Spleen (tissue), 7 donors: ENCODE results near the gene POFUT1.

Experiments
- POLR2A ChIP-seq, 3 donors: fragments of 450-650 bp; IDR thresholded peaks; one replicate each; pipeline ENCODE4 v1.5.1; 2017; ENCODE audit warnings: antibody characterized with exemption in 3 of 3, mild to moderate bottlenecking in 1 of 3
- TF ChIP-seq, protein P1 (sequence below), 11 experiments: fragments of 200-600 bp in 7 of 11; fragments of 450-650 bp in 4 of 11; sonication (generic) in 4 of 11; IDR thresholded peaks in 8 of 11; conservative IDR thresholded peaks in 3 of 11; 1 replicate in 7 of 11; 2 replicates in 4 of 11; pipeline versions ENCODE4 v1.4.0 to v1.8.0; 2016 to 2021; ENCODE audit warnings: antibody characterized with exemption in 11 of 11, inconsistent platforms in 4 of 11, mild to moderate bottlenecking in 1 of 11
- donor health status: DM: no; HTN: no; CAD: no; lungs with moderate emphysema.
- donor health status: DM: no; HTN: no; CAD: no.
- donor health status: DM: no; HTN: no; CAD: no.

DNA sequence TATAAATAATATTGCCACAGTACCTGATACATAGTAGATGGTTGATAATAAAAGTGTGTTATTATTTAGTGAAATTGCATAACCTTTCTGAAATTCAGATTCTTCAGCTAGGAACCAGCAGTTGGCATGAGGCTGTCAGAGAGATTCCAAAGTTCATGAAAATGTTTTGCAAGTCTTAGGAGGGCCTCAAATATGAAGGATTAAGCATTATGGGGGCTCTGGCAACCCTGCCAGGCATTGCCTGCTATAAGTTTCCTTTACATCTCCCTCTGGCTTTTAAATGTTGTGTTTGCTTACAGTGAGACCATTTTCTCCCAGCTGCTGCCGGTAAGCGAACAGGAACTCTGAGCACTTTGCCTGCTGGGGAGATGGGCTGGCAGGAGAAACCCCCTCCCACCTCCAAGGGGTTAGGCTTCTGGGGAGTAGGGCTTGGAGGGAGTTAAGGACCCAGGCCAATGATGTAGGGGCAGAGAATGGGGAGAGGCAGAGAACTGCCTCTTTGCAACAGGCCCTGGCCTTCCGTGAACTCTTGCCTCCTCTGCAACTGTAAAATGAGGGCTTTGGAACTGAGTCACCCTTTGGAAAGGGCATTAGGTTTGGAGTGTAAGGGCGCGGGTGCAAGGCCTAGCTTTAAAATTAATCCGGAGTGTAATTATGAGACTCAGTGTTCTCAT, 36.6 kb downstream of the POFUT1 start:
- TF ChIP-seq, protein P1, sequence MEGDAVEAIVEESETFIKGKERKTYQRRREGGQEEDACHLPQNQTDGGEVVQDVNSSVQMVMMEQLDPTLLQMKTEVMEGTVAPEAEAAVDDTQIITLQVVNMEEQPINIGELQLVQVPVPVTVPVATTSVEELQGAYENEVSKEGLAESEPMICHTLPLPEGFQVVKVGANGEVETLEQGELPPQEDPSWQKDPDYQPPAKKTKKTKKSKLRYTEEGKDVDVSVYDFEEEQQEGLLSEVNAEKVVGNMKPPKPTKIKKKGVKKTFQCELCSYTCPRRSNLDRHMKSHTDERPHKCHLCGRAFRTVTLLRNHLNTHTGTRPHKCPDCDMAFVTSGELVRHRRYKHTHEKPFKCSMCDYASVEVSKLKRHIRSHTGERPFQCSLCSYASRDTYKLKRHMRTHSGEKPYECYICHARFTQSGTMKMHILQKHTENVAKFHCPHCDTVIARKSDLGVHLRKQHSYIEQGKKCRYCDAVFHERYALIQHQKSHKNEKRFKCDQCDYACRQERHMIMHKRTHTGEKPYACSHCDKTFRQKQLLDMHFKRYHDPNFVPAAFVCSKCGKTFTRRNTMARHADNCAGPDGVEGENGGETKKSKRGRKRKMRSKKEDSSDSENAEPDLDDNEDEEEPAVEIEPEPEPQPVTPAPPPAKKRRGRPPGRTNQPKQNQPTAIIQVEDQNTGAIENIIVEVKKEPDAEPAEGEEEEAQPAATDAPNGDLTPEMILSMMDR (IDR thresholded peaks at IDR 0.05 in 8 of 11, conservative IDR thresholded peaks at IDR 0.05 in 3 of 11) = no peak
- no peak for TF ChIP-seq POLR2A (IDR thresholded peaks at IDR 0.05)
